ENCODE results near the gene PRAC1. TPM values are rescaled to one million over a fixed set of nuclear protein-coding genes. Genes with fewer than 3 reads are reported as not detected.

Gene PRAC1
- total RNA-seq, 1 experiment from 2014 or later, result not detected

GRCh38 chr17:48715496-48716399 is 6.6 kb downstream of the PRAC1 start (continued):
- no peak for TF ChIP-seq POLR2AphosphoS5 (IDR thresholded peaks at IDR 0.05; ENCODE audit: low read depth, low read length)

GRCh38 chr17:48711128-48711527 is 11.2 kb downstream of the PRAC1 start:
- no peaks in the 10 kb centered on the region for H3K36me3 ChIP-seq (ENCODE audit: control insufficient read depth in 1 of 2, insufficient read depth in 2 of 2, low read length in 2 of 2)
- BruUV-seq (replicated peaks), result no TSS peak
- ChIA-PET POLR2A (no interaction called here), RAD21 (ENCODE audit: low non-redundant PET in 1 of 2, low total read pairs in 2 of 2, uncharacterized antibody in 2 of 2, unreplicated experiment in 2 of 2) (interaction anchor here in 1 of 2 experiments (1.2 kb wide), 1 partner anchor 168 kb away, joined by 4 read pairs; no protein-coding TSS in a partner anchor), CTCF (interaction anchor here (1.1 to 2.5 kb wide), 2 partner anchors 13 to 33 kb away, joined by 3 to 13 read pairs; no protein-coding TSS in a partner anchor)
- H3K79me2 ChIP-seq (ENCODE audit: insufficient read depth, low read length), result no peaks in the 10 kb centered on the region
- no peak for DNase-seq (ENCODE audit: low read depth, low spot score)
- no peaks in the 10 kb centered on the region for H3K4me1 ChIP-seq (ENCODE audit: control insufficient read depth in 1 of 2, insufficient read depth in 2 of 2, low read length in 2 of 2)
- intact Hi-C loops (cut with micrococcal nuclease), result no loop called here
- no peak for ATAC-seq
- no peak overlapping the region for H3K4me2 ChIP-seq (ENCODE audit: low read length)
- H3K9me3 ChIP-seq (ENCODE audit: control insufficient read depth in 1 of 2, insufficient read depth in 1 of 2, low read depth in 1 of 2, low read length in 2 of 2), result no peaks in the 10 kb centered on the region
- no peak overlapping the region for H2AFZ ChIP-seq (ENCODE audit: low read depth, low read length, poor library complexity, severe bottlenecking)
- no peaks in the 10 kb centered on the region for H3K9me2 ChIP-seq (ENCODE audit: insufficient read depth)
- H3K4me3 ChIP-seq (replicated peaks in 1 of 2; ENCODE audit: low read depth in 1 of 2, low read length in 2 of 2), result no peak overlapping the region
- H4K20me1 ChIP-seq (ENCODE audit: insufficient read depth), result no peaks in the 10 kb centered on the region
- no peak overlapping the region for H3K27ac ChIP-seq (ENCODE audit: low read depth, low read length)
- 0 out of 2 replicates have a peak, but pooled peaks cover 4% of the 10 kb centered on the region for H3K27me3 ChIP-seq (ENCODE audit: insufficient read depth, low read length)
- no peak overlapping the region for H3K9ac ChIP-seq (ENCODE audit: low read length)
- TF ChIP-seq MAX (IDR thresholded peaks at IDR 0.05) (no peak), YY1 (IDR thresholded peaks at IDR 0.05; ENCODE audit: extremely low read depth, insufficient replicate concordance, low read depth, low read length) (no peak), CTCF (IDR thresholded peaks at IDR 0.05 in 2 of 3, conservative IDR thresholded peaks at IDR 0.05 in 1 of 3; ENCODE audit: borderline replicate concordance in 1 of 3, insufficient read depth in 1 of 3, low read depth in 2 of 3, low read length in 2 of 3) (no peak), ATF3 (IDR thresholded peaks at IDR 0.05) (no peak), CEBPB (IDR thresholded peaks at IDR 0.05; ENCODE audit: low read depth) (no peak)
